ENCODE data around the gene LTA. TPM values are rescaled to one million over a fixed set of nuclear protein-coding genes. Genes with fewer than 3 reads are reported as not detected.
A peak's percentile ranks its signal among the peaks of the same experiment; 100 is the strongest.

The LTA gene
- total RNA-seq, 3 donors from 2014 or later, result 0.29 TPM; not detected in 2

GRCh38 chr6:31620586-31621319, 48.7 kb downstream of the LTA start, which contains the start of gene PRRC2A:
TSS of gene PRRC2A (plus strand) at chr6:31620715. CDS start at chr6:31622790, 2,075 bp downstream.
- H3K27me3 ChIP-seq, result no peaks in the 10 kb centered on the region
- H3K4me3 ChIP-seq, result peak within 1 kb of the TSS; percentile 79 to 93 (median 89)
- peaks cover 8 to 10% of the 10 kb centered on the region in 2 donors for H3K4me1 ChIP-seq
- H3K27ac ChIP-seq, result peak within 1 kb of the TSS; percentile 99
- no peaks in the 10 kb centered on the region for H3K9me3 ChIP-seq
- peaks cover 12% of the 10 kb centered on the region for H3K36me3 ChIP-seq
- peak; percentile 76 to 96 for DNase-seq (ENCODE audit: low spot score in 2 of 2)
- intact Hi-C loops (cut with DNase I; ENCODE audit: low total_unique reads), result no loop called here
- TF ChIP-seq POLR2AphosphoS5 (IDR thresholded peaks at IDR 0.05), result peak in 2 of 3 donors; percentile 37 to 45
- TF ChIP-seq POLR2A (IDR thresholded peaks at IDR 0.05), result peak; percentile 85
- TF ChIP-seq, protein P1, sequence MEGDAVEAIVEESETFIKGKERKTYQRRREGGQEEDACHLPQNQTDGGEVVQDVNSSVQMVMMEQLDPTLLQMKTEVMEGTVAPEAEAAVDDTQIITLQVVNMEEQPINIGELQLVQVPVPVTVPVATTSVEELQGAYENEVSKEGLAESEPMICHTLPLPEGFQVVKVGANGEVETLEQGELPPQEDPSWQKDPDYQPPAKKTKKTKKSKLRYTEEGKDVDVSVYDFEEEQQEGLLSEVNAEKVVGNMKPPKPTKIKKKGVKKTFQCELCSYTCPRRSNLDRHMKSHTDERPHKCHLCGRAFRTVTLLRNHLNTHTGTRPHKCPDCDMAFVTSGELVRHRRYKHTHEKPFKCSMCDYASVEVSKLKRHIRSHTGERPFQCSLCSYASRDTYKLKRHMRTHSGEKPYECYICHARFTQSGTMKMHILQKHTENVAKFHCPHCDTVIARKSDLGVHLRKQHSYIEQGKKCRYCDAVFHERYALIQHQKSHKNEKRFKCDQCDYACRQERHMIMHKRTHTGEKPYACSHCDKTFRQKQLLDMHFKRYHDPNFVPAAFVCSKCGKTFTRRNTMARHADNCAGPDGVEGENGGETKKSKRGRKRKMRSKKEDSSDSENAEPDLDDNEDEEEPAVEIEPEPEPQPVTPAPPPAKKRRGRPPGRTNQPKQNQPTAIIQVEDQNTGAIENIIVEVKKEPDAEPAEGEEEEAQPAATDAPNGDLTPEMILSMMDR (IDR thresholded peaks at IDR 0.05), result no peak

DNA sequence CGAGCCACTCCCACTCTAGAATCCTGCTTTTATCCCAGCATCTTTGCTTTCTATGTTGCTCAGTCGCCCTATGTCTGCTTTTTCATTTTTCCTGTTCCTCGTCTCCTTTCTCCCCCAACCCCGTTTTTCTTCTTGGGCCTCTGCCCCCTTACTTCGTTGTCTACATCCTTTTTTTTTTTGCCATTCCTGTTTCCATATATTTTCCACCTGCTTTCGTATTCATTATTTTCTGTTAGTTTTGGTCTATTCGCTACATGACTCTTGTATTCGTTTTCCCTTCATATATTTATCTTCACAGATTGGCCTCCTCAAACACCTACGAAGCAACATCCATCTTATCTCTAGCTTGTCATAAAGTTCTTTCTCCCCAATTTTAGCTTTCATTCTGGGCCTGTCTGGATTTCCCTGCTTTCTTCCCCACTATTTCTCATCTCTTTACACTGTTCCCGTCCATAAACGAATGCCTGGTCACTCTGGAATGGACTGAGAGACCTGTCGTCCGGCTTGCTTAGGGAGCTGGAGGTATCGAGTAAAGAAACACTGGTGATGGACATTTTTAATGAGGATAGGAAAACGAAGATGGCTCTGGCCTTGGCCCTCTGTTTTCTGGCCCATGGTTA, 49.3 kb downstream of the LTA start:
- intact Hi-C loops (cut with DNase I; ENCODE audit: low total_unique reads), result no loop called here
- TF ChIP-seq POLR2AphosphoS5 (IDR thresholded peaks at IDR 0.05), result no peak
- TF ChIP-seq, protein P1 (IDR thresholded peaks at IDR 0.05), result no peak
- TF ChIP-seq POLR2A (IDR thresholded peaks at IDR 0.05), result no peak

DNA sequence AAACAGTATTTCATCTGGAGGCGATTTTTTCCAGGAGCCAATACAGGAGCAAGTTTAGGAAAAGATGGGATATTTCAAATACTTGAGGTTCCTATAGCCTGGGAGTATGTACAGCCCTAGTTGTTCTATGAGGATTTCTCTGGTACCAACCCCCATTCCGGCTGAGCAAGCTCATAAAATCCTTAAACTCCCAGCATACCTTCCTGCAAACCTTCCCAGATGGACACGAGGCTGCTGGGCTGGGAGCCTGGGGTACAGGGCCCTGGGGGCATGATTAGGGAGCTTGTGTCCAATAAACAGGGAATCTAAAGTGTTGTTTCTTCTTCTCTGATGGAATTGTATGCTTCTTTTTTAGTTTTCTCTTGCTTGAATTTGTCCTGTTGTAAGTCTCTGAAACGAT, 49.9 kb downstream of the LTA start:
- Histone ChIP-seq H3K4me1 (peaks cover 8 to 10% of the 10 kb centered on the region in 2 donors), H3K36me3 (peaks cover 16% of the 10 kb centered on the region), H3K27me3 (no peaks in the 10 kb centered on the region), H3K27ac (peak overlapping the region; percentile 99), H3K4me3 (peak overlapping the region; percentile 79 to 93 (median 89)), H3K9me3 (no peaks in the 10 kb centered on the region)
- intact Hi-C loops (cut with DNase I; ENCODE audit: low total_unique reads), result no loop called here
- no peak for DNase-seq (ENCODE audit: low spot score in 2 of 2)
- TF ChIP-seq, protein P1 (IDR thresholded peaks at IDR 0.05), result no peak
- no peak for TF ChIP-seq POLR2AphosphoS5 (IDR thresholded peaks at IDR 0.05)
- no peak for TF ChIP-seq POLR2A (IDR thresholded peaks at IDR 0.05)

More for the DNA sequence above, 49.3 kb downstream of the LTA start:
- Histone ChIP-seq H3K36me3 (peaks cover 12% of the 10 kb centered on the region), H3K4me1 (peaks cover 8 to 10% of the 10 kb centered on the region in 2 donors), H3K9me3 (no peaks in the 10 kb centered on the region), H3K27me3 (no peaks in the 10 kb centered on the region), H3K27ac (peak overlapping the region; percentile 99), H3K4me3 (peak overlapping the region; percentile 79 to 93 (median 89))
- DNase-seq (ENCODE audit: low spot score in 2 of 2), result no peak

GRCh38 chr6:31622684-31623091, 50.6 kb downstream of the LTA start:
- Histone ChIP-seq H3K36me3 (peaks cover 22% of the 10 kb centered on the region), H3K4me1 (peaks cover 8 to 10% of the 10 kb centered on the region in 2 donors), H3K9me3 (no peaks in the 10 kb centered on the region), H3K27me3 (no peaks in the 10 kb centered on the region), H3K27ac (peak overlapping the region; percentile 99), H3K4me3 (peak overlapping the region in 2 of 3 donors; percentile 79 to 93)
- peak; percentile 74 to 76 for DNase-seq (ENCODE audit: low spot score in 2 of 2)
- TF ChIP-seq, protein P1 (IDR thresholded peaks at IDR 0.05), result no peak
- TF ChIP-seq POLR2A (IDR thresholded peaks at IDR 0.05) (no peak), POLR2AphosphoS5 (IDR thresholded peaks at IDR 0.05) (peak in 1 of 3 donors; percentile 23)
- intact Hi-C loops (cut with DNase I; ENCODE audit: low total_unique reads), result no loop called here

Other genes starting within 250 kb of the LTA start
- gene HLA-B, start 215.1 kb upstream of the LTA start, total RNA-seq, result 100 to 1,000 TPM; 532 to 813 (median 727) TPM
- gene MICA, start 168.7 kb upstream of the LTA start, total RNA-seq, result 10 to 100 TPM; 14.9 to 28.1 (median 23.6) TPM
- gene MICB, start 74.1 kb upstream of the LTA start, total RNA-seq, result 1 to 10 TPM; 2.9 to 4.6 (median 4.0) TPM
- gene MCCD1, start 43.3 kb upstream of the LTA start, total RNA-seq, result not detected
- gene DDX39B, start 30.3 kb upstream of the LTA start, total RNA-seq, result 100 to 1,000 TPM; 315 to 336 (median 334) TPM
- gene ATP6V1G2, start 25.7 kb upstream of the LTA start, total RNA-seq, result 1 to 10 TPM in 2 of 3 donors, under 1 TPM in 1; 0.44 to 1.8 (median 1.6) TPM
- 10 to 100 TPM; 22.3 to 34.7 (median 26.5) TPM for gene NFKBIL1, start 24.7 kb upstream of the LTA start, total RNA-seq
- under 1 TPM in 2 of 3 donors, not detected in 1; 0.33 to 0.73 TPM for gene TNF, start 3.3 kb downstream of the LTA start, total RNA-seq
- gene LTB, start 10.1 kb downstream of the LTA start, total RNA-seq, result 1 to 10 TPM in 1 of 3 donors, under 1 TPM in 1, not detected in 1; 0.96 to 1.0 TPM
- gene LST1, start 14.0 kb downstream of the LTA start, total RNA-seq, result 10 to 100 TPM in 1 of 3 donors, 1 to 10 TPM in 2; 8.8 to 10.7 (median 9.8) TPM
- not detected for gene NCR3, start 20.7 kb downstream of the LTA start, total RNA-seq
- 10 to 100 TPM; 26.9 to 54.1 (median 28.2) TPM for gene AIF1, start 42.9 kb downstream of the LTA start, total RNA-seq
- 10 to 100 TPM; 42.7 to 57.2 (median 57.0) TPM for gene PRRC2A, start 48.4 kb downstream of the LTA start, total RNA-seq
- gene BAG6, start 80.4 kb downstream of the LTA start, total RNA-seq, result 100 to 1,000 TPM; 154 to 170 (median 157) TPM
- gene APOM, start 83.6 kb downstream of the LTA start, total RNA-seq, result 1 to 10 TPM; 1.3 to 4.8 (median 4.6) TPM
- gene C6orf47, start 88.5 kb downstream of the LTA start, total RNA-seq, result 10 to 100 TPM; 20.3 to 27.4 (median 24.8) TPM
- gene GPANK1, start 92.7 kb downstream of the LTA start, total RNA-seq, result 10 to 100 TPM; 16.2 to 22.2 (median 20.0) TPM
- 100 to 1,000 TPM; 135 to 180 (median 178) TPM for gene CSNK2B, start 93.8 kb downstream of the LTA start, total RNA-seq
- 10 to 100 TPM in 1 of 3 donors, 1 to 10 TPM in 2; 6.2 to 12.7 (median 8.5) TPM for gene LY6G5B, start 97.7 kb downstream of the LTA start, total RNA-seq
- 1 to 10 TPM in 1 of 3 donors, under 1 TPM in 2; 0.33 to 1.9 (median 0.64) TPM for gene LY6G5C, start 108.8 kb downstream of the LTA start, total RNA-seq
- 10 to 100 TPM; 42.6 to 62.6 (median 50.5) TPM for gene ABHD16A, start 131.0 kb downstream of the LTA start, total RNA-seq
- gene LY6G6F, start 134.6 kb downstream of the LTA start, total RNA-seq, result not detected
- gene LY6G6D, start 143.1 kb downstream of the LTA start, total RNA-seq, result not detected
- not detected for gene LY6G6C, start 149.5 kb downstream of the LTA start, total RNA-seq
- gene MPIG6B, start 151.1 kb downstream of the LTA start, total RNA-seq, result under 1 TPM in 1 of 3 donors, not detected in 2; 0.16 TPM
- 100 to 1,000 TPM in 2 of 3 donors, 10 to 100 TPM in 1; 100.0 to 212 (median 115) TPM for gene DDAH2, start 157.0 kb downstream of the LTA start, total RNA-seq
- 100 to 1,000 TPM; 266 to 325 (median 318) TPM for gene CLIC1, start 164.2 kb downstream of the LTA start, total RNA-seq
- gene MSH5, start 167.7 kb downstream of the LTA start, total RNA-seq, result 10 to 100 TPM in 1 of 3 donors, 1 to 10 TPM in 2; 7.9 to 13.4 (median 8.0) TPM
- gene SAPCD1, start 190.4 kb downstream of the LTA start, total RNA-seq, result 1 to 10 TPM in 2 of 3 donors, not detected in 1; 1.6 to 2.0 TPM
- 1 to 10 TPM in 1 of 3 donors, under 1 TPM in 1, not detected in 1; under 0.01 to 1.6 TPM for gene VWA7, start 205.0 kb downstream of the LTA start, total RNA-seq
- 10 to 100 TPM; 19.2 to 35.4 (median 26.2) TPM for gene VARS1, start 223.5 kb downstream of the LTA start, total RNA-seq
- 10 to 100 TPM; 28.7 to 39.7 (median 32.6) TPM for gene LSM2, start 234.7 kb downstream of the LTA start, total RNA-seq
- 1 to 10 TPM; 1.3 to 1.9 (median 1.6) TPM for gene HSPA1L, start 243.0 kb downstream of the LTA start, total RNA-seq
- gene HSPA1A, start 243.3 kb downstream of the LTA start, total RNA-seq, result 100 to 1,000 TPM; 136 to 459 (median 202) TPM